HG03060 (cell line): ENCODE data around the gene ENPP7.
"Not testable (repeated sequence)": the region's sequence is repeated elsewhere in the genome, so short reads cannot be mapped to it uniquely, and the experiment has no call there.

ENCODE experiments used
- ATAC-seq: cut with Tn5 transposase; IDR thresholded peaks from one replicate; pipeline ENCODE4 v1.9.1; 2021; ENCODE audit warnings: low read depth, moderate number of reproducible peaks; ENCODE audit not compliant: unreplicated experiment

The ENPP7 gene

GRCh38 chr17:79747508-79748294, 17.0 kb downstream of the ENPP7 start:
- no peak for ATAC-seq

DNA sequence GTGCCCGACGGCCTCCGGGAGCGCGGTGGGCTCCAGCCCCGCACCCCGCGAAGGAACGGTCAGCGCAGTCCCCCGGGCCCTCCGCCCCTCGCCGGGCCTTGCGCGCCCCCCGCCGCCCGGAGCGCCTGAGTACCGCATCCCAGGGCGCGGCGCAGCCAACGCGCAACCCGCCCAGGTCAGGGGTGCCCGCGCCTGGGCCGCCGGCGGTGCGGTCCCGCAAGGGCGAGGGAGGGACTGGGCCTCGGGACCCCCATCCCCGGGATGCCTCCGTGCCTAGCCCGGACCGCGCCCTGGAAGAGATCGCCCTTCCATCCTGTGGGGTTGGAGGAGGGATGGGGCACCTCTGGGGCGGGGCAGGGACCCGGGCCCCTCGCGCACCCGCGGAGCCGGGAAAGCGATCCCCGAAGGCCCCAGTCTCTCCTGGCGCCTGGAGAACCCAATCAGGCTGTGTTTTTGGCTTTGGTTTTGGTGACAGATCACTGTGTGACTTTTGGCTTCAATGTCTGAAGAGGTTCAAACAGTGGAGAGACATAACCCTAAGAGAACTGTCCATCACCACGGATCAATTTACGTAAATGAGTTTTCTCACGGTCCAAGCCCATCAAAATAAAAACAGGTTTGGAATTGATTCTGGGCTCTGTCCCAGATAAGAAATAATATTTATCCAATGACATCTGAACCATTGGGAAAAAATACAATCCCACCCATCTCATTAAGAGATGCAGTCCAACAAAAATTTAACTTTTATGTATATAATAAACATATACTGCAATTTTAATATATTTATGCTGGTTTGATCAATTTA, 17.8 kb downstream of the ENPP7 start:
- ATAC-seq = no peak

GRCh38 chr17:79749156-79749815, 18.5 kb downstream of the ENPP7 start:
- ATAC-seq = no peak

DNA sequence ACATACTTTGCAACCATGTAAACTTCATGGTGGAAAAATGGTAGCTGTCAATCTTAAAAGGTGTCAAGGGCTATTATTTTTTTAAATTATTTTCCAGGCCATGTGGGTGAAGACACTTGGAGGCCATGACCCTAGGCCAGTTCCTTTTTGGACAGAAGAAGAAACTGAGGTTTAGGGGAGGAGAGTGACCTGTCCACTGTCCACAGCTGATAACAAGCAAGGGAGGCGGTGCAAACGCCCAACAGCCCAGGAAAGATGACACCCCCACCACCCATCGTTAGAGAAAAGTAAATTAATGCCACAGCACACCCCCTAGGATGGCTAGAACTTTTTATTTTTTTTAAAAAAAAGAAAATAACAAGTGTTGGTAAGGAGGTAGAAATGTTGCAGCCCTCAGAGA, 19.2 kb downstream of the ENPP7 start:
- no peak for ATAC-seq

GRCh38 chr17:79750650-79751545, 20.2 kb downstream of the ENPP7 start:
- ATAC-seq = no peak

GRCh38 chr17:79752175-79752574, 21.4 kb downstream of the ENPP7 start:
- ATAC-seq = no peak

- ATAC-seq = no peak
Observed at GRCh38 chr17:79754370-79754769, 23.6 kb downstream of the ENPP7 start.

GRCh38 chr17:79754903-79755302, 24.2 kb downstream of the ENPP7 start:
- not testable (repeated sequence) for ATAC-seq

DNA sequence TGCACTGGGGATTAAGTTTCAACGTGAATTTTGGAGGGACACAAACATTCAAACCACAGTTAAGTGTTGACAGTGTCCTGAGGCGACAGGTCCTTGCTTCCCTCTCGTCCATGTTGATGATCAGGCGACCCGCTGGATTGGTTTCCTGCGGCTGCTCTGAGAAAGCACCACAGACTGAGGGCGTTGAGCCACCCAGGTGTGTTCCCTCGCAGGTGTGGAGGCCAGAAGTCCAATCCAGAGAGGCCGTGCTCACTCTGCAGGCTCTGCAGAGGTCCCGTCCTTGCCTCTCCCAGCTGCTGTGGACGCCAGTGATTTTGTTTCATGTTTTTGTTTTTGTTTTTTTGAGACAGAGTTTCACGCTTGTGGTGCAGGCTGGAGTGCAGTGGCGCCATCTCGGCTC, 24.8 kb downstream of the ENPP7 start:
- ATAC-seq = no peak

- no peak for ATAC-seq
Observed at GRCh38 chr17:79757140-79757745, 26.5 kb downstream of the ENPP7 start.

DNA sequence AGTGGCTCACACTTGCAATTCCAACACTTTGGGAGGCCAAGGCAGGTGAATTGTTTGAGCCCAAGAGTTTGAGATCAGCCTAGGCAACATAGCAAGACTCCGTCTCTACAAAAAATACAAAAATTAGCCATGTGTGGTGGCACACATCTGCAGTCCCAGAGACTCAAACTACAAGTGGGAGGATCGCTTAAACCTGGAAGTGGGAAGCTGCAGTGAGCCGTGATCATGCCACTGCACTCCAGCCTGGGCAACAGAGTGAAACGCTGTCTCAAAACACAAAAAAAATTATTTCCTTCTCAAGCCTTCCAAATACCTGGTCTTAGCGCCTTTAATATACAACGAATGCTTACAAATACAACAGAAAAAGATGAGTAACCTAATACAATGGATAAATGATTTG, 27.5 kb downstream of the ENPP7 start:
- ATAC-seq = no peak

GRCh38 chr17:79760197-79760906, 29.6 kb downstream of the ENPP7 start:
- no peak for ATAC-seq

GRCh38 chr17:79761894-79762589, 31.3 kb downstream of the ENPP7 start:
- ATAC-seq = no peak

DNA sequence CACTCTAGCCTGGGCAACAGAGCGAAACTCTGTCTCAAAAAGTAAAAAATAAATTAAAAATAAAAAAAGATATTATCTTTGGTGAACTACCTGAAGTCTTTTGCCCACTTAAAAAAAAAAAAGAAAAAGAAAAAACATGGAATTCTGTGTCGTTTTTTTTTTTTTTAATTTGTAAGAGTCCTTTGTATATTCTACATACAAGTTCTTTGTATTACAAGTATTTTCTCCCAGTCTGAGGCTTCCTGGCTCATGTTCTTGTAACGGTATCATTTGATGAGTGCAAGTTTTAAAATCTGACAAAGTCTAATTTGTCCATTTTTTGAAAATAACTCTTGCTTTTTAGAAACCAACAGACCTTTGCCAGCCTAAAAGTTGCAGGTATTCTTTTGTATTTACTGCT, 35.0 kb downstream of the ENPP7 start:
- no peak for ATAC-seq

DNA sequence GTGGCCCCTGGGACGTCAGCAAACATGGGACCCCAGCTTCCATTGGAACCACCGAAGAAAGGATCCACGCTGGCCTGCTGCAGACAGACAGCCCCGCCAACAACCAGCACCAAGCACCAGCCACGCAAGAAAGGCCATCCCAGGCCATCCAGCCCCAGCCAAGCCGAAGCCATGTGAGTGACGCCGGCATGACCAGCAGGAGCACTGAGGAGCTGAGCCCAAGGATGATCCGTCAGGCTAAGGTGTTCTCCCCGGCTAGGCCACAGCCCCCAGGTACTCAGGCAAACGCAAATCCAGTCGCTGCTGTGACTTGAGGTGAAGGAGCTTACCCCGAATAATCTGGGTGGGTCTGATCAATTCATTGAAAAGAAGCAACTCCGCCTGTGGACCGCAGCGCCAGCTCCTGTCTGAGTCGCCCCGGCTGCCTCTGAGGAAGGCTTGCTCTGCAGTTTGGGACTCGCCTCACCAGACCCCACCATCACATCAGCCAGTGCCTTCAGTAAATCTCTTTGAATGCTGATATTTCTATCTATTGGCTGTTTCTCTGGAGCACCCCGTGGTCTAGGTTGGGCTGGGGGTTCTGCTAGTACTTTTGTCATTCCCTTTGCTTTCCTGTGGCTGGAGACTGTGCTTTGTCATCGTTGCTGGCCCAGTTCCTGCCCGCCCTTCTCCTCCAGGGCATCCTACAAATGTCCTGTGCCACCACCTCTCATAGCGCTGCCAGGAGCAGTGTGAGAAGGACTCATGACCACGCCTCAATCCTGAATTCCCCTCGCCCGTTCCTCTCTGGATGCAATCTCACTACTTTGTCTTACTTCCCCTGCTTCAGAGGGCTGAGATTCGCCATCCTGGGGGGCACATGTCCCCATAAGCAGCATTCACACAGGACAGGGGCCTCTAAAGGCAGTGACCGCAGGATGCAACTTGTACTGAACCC, 39.1 kb downstream of the ENPP7 start:
- no peak for ATAC-seq

DNA sequence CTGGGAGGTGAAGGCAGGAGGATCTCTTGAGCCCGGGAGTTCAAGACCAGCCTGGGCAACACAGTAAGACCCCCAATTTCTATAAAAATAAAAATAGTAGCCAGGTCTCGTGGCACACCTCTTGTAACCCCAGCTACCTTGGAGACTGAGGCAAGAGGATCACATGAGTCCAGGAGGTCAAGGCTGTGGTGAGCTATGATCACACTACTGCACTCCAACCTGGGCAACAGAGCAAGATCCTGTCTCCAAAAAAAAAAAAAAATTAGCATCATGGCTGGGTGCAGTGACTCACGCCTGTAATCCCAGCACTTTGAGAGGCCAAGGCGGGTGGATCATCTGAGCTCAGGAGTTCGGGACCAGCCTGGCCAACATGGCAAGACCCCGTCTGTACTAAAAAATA, 40.5 kb downstream of the ENPP7 start:
- ATAC-seq = no peak

- ATAC-seq = not testable (repeated sequence)
Observed at GRCh38 chr17:79772726-79773125, 42.0 kb downstream of the ENPP7 start.

GRCh38 chr17:79774561-79774975, 43.8 kb downstream of the ENPP7 start:
- no peak for ATAC-seq
